Thoracic aorta (tissue), 2 donors: Measurements from ENCODE around the gene RERG. TPM values are rescaled to one million over a fixed set of nuclear protein-coding genes. Genes with fewer than 3 reads are reported as not detected.

Experiments used
- ATAC-seq: fragments of 150-250 bp; one replicate; pipeline ENCODE4 v1.8.0; 2017; ENCODE audit warnings: low read depth; ENCODE audit not compliant: insufficient number of reproducible peaks, low FRiP score
- DNase-seq: peaks from one replicate; pipeline ENCODE4 v3.0.0-alpha.2; 2020; ENCODE audit warnings: low spot score
- H3K27ac ChIP-seq, 2 donors: fragments of 200-600 bp; sonication (generic); 1 replicate in 1 of 2; 2 replicates in 1 of 2; pipeline ENCODE4 v1.5.1; 2016; ENCODE audit warnings: mild to moderate bottlenecking in 2 of 2, moderate library complexity in 2 of 2
- H3K27me3 ChIP-seq: fragments of 200-600 bp; sonication (generic); replicated peaks from 2 replicates; pipeline ENCODE4 v1.6.0; 2016; ENCODE audit warnings: mild to moderate bottlenecking; ENCODE audit not compliant: insufficient read depth
- H3K36me3 ChIP-seq: fragments of 200-600 bp; sonication (generic); one replicate; pipeline ENCODE4 v1.5.1; 2016
- H3K4me1 ChIP-seq, 2 donors: fragments of 200-600 bp; sonication (generic); 1 replicate in 1 of 2; 2 replicates in 1 of 2; pipeline versions ENCODE4 v1.5.1 to v1.6.0; 2016; ENCODE audit warnings: low read depth in 2 of 2, mild to moderate bottlenecking in 1 of 2; ENCODE audit not compliant: control insufficient read depth in 1 of 2
- H3K4me3 ChIP-seq: fragments of 200-600 bp; sonication (generic); 2 replicates; pipeline ENCODE4 v1.5.1; 2016; ENCODE audit warnings: mild to moderate bottlenecking
- H3K9me3 ChIP-seq: fragments of 200-600 bp; sonication (generic); 2 replicates; pipeline ENCODE4 v1.5.1; 2016
- CTCF ChIP-seq: fragments of 200-600 bp; sonication (generic); IDR thresholded peaks from one replicate; pipeline ENCODE4 v1.5.1; 2019; ENCODE audit warnings: antibody characterized with exemption
- total RNA-seq, 2 donors: library from RNA; depleted of rRNA; stranded (reverse); fragments of >200 nt; gene quantifications; one replicate each; pipeline versions ENCODE4 v1.1.0 to v1.2.3, GENCODE V29; 2016

Gene RERG
- total RNA-seq, 2 donors from 2014 or later: 92.3 to 120 TPM

- peak overlapping the region; percentile 46 to 78 for H3K27ac ChIP-seq
- H3K4me3 ChIP-seq: no peak overlapping the region
- H3K36me3 ChIP-seq: no peaks in the 10 kb centered on the region
- no peaks in the 10 kb centered on the region for H3K9me3 ChIP-seq
- no peak for TF ChIP-seq CTCF
- H3K4me1 ChIP-seq: peaks cover 35 to 61% of the 10 kb centered on the region in 2 donors
- no peaks in the 10 kb centered on the region for H3K27me3 ChIP-seq
- no peak for DNase-seq
- peak; percentile 60 for ATAC-seq
These were observed 63.1 kb downstream of the RERG start for GRCh38 chr12:15158083-15158482.

GRCh38 chr12:15157269-15157671, 63.9 kb downstream of the RERG start:
- Histone ChIP-seq H3K27ac (peak overlapping the region; percentile 51 to 78), H3K4me1 (peaks cover 40 to 60% of the 10 kb centered on the region in 2 donors), H3K36me3 (no peaks in the 10 kb centered on the region), H3K4me3 (no peak overlapping the region), H3K9me3 (no peaks in the 10 kb centered on the region), H3K27me3 (no peaks in the 10 kb centered on the region)
- DNase-seq: no peak
- ATAC-seq: no peak
- TF ChIP-seq CTCF: no peak

- no peak for ATAC-seq
- H3K27ac ChIP-seq: peak overlapping the region; percentile 62 to 82
These were observed 65.9 kb downstream of the RERG start for GRCh38 chr12:15155271-15155670.

GRCh38 chr12:15154103-15154502, 67.1 kb downstream of the RERG start:
- Histone ChIP-seq H3K9me3 (no peaks in the 10 kb centered on the region), H3K4me3 (no peak overlapping the region), H3K27me3 (no peaks in the 10 kb centered on the region), H3K4me1 (peaks cover 48 to 67% of the 10 kb centered on the region in 2 donors), H3K36me3 (no peaks in the 10 kb centered on the region), H3K27ac (peak overlapping the region; percentile 82 to 91)
- ATAC-seq: no peak
- no peak for TF ChIP-seq CTCF
- no peak for DNase-seq

More at GRCh38 chr12:15155271-15155670, 65.9 kb downstream of the RERG start:
- H3K27me3 ChIP-seq: no peaks in the 10 kb centered on the region
- no peak for DNase-seq
- H3K36me3 ChIP-seq: no peaks in the 10 kb centered on the region
- no peak for TF ChIP-seq CTCF
- peaks cover 50 to 66% of the 10 kb centered on the region in 2 donors for H3K4me1 ChIP-seq
- no peaks in the 10 kb centered on the region for H3K9me3 ChIP-seq
- H3K4me3 ChIP-seq: no peak overlapping the region

- Histone ChIP-seq H3K4me1 (peaks cover 51 to 71% of the 10 kb centered on the region in 2 donors), H3K9me3 (no peaks in the 10 kb centered on the region), H3K4me3 (no peak overlapping the region), H3K27ac (peak overlapping the region; percentile 82 to 91), H3K36me3 (no peaks in the 10 kb centered on the region), H3K27me3 (no peaks in the 10 kb centered on the region)
- TF ChIP-seq CTCF: no peak
- ATAC-seq: peak; percentile 85
- no peak for DNase-seq
These were observed 68.3 kb downstream of the RERG start for GRCh38 chr12:15152868-15153267.
